Glomerular endothelial cell (primary cell): Measurements from ENCODE around the gene UNC5C. TPM values are rescaled to one million over a fixed set of nuclear protein-coding genes. Genes with fewer than 3 reads are reported as not detected.
"Not testable (repeated sequence)": the region's sequence is repeated elsewhere in the genome, so short reads cannot be mapped to it uniquely, and the experiment has no call there.

Experiments used
- DNase-seq: peaks from one replicate; pipeline ENCODE4 v3.0.0-alpha.2; 2011; ENCODE audit warnings: low read depth, low spot score; ENCODE audit errors: extremely low read depth
- total RNA-seq: library from RNA; depleted of rRNA; stranded (reverse); fragments of >200 nt; gene quantifications from 2 replicates; pipeline ENCODE4 v1.2.3, GENCODE V29; 2015

UNC5C gene
- total RNA-seq, 1 donor from 2014 or later: 2.8 TPM

- no peak for DNase-seq
Measured at GRCh38 chr4:95190751-95191436, 357.9 kb downstream of the UNC5C start.

- no peak for DNase-seq
Measured at GRCh38 chr4:95188701-95189370, 359.9 kb downstream of the UNC5C start.

GRCh38 chr4:95186666-95187065 lies 362.1 kb downstream of the UNC5C start:
- DNase-seq: no peak

GRCh38 chr4:95183656-95184408 lies 364.9 kb downstream of the UNC5C start:
- DNase-seq: no peak

- DNase-seq: no peak
Measured at GRCh38 chr4:95181996-95182306, 366.8 kb downstream of the UNC5C start.

GRCh38 chr4:95181243-95181995 lies 367.4 kb downstream of the UNC5C start:
- DNase-seq: peak; percentile 27

GRCh38 chr4:95180531-95181242 lies 368.1 kb downstream of the UNC5C start:
- no peak for DNase-seq

- no peak for DNase-seq
Measured at GRCh38 chr4:95178938-95179337, 369.8 kb downstream of the UNC5C start.

GRCh38 chr4:95171377-95171776 lies 377.4 kb downstream of the UNC5C start:
- DNase-seq: not testable (repeated sequence)

GRCh38 chr4:95170176-95170575 lies 378.6 kb downstream of the UNC5C start:
- DNase-seq: no peak

- no peak for DNase-seq
Measured at GRCh38 chr4:95167805-95168204, 381.0 kb downstream of the UNC5C start.

GRCh38 chr4:95165926-95166524 lies 382.7 kb downstream of the UNC5C start:
- peak; percentile 50 for DNase-seq

- DNase-seq: no peak
Measured at GRCh38 chr4:95162867-95163266, 385.9 kb downstream of the UNC5C start.

GRCh38 chr4:95161781-95162469 lies 386.8 kb downstream of the UNC5C start:
- no peak for DNase-seq

- DNase-seq: no peak
Measured at GRCh38 chr4:95159384-95159783, 389.4 kb downstream of the UNC5C start.

- no peak for DNase-seq
Measured at GRCh38 chr4:95158626-95159025, 390.1 kb downstream of the UNC5C start.

GRCh38 chr4:95158045-95158444 lies 390.7 kb downstream of the UNC5C start:
- no peak for DNase-seq

GRCh38 chr4:95157596-95157995 lies 391.2 kb downstream of the UNC5C start:
- DNase-seq: no peak

GRCh38 chr4:95156452-95156765 lies 392.4 kb downstream of the UNC5C start:
- DNase-seq: no peak
